ENCODE measurements around the gene ADAM19.
A peak's percentile ranks its signal among the peaks of the same experiment; 100 is the strongest.

ADAM19 gene

DNA sequence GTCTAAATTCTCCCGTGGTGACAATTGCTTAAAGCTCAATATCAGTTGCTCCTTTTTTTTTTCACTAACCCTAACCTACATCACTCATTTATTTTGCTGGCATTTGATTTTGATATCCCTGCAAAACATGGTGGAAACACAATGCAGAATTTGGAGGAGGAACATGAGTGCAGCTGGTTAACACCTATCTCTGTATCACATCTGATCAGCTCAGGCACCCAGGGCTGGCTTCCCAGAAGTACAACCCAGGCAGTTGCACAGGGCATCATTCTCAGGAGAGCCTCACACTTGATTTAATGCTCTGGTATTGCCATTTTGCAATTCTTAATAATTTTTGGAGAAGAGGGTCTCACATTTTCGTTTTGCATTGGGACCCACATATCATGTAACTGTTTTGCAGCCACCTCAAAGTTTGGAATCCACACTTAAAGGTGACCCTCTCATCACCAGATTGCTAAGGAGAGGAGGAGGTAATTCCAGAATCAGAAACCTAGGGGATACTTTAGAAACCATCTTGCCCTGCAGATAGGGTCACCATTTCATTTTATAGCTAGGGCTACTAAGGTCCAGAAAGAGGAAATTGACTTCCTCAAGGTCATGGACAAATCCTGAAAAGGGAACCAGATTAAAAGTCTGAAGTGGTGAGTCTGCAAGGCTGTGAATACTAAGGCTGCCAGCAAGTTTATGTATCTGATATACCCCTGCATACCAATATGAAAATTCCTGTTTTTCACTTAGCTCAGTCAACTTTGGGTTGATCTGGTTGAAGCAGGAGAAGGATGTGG is 19.3 kb upstream of the ADAM19 start:
- TF ChIP-seq, protein P1, sequence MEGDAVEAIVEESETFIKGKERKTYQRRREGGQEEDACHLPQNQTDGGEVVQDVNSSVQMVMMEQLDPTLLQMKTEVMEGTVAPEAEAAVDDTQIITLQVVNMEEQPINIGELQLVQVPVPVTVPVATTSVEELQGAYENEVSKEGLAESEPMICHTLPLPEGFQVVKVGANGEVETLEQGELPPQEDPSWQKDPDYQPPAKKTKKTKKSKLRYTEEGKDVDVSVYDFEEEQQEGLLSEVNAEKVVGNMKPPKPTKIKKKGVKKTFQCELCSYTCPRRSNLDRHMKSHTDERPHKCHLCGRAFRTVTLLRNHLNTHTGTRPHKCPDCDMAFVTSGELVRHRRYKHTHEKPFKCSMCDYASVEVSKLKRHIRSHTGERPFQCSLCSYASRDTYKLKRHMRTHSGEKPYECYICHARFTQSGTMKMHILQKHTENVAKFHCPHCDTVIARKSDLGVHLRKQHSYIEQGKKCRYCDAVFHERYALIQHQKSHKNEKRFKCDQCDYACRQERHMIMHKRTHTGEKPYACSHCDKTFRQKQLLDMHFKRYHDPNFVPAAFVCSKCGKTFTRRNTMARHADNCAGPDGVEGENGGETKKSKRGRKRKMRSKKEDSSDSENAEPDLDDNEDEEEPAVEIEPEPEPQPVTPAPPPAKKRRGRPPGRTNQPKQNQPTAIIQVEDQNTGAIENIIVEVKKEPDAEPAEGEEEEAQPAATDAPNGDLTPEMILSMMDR (conservative IDR thresholded peaks at IDR 0.05; ENCODE audit: low read length): no peak
- DNase-seq (ENCODE audit: low read depth): no peak

DNA sequence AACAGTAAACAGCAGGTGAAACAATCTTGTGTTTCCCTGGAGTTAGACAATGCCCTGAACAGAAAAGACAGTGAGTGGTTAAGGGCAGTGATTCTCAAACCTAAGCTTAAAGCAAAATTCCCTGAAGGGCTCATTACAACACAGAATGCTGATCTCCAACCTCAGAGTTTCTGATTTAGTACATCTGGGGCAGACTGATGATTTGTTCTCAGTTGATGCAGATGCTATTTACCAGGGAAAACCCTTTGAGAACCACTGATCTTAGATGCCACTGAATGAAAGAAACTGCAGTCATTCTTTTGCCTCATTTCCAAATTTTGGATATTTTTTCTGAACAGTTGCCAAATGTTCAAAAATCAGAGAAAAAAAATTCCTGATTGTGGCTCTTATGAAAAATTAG is 18.7 kb upstream of the ADAM19 start:
- TF ChIP-seq, protein P1 (conservative IDR thresholded peaks at IDR 0.05; ENCODE audit: low read length): no peak
- H3K4me3 ChIP-seq (ENCODE audit: low read length): no peak overlapping the region
- peak; percentile 26 for DNase-seq (ENCODE audit: low read depth)

More for the DNA sequence above, 19.3 kb upstream of the ADAM19 start:
- H3K4me3 ChIP-seq (ENCODE audit: low read length): no peak overlapping the region

GRCh38 chr5:157593052-157593757 is 17.6 kb upstream of the ADAM19 start:
- DNase-seq (ENCODE audit: low read depth): no peak
- H3K4me3 ChIP-seq (ENCODE audit: low read length): no peak overlapping the region
- TF ChIP-seq, protein P1 (conservative IDR thresholded peaks at IDR 0.05; ENCODE audit: low read length): no peak

GRCh38 chr5:157592594-157592993 is 17.0 kb upstream of the ADAM19 start:
- DNase-seq (ENCODE audit: low read depth): no peak
- TF ChIP-seq, protein P1 (conservative IDR thresholded peaks at IDR 0.05; ENCODE audit: low read length): no peak
- H3K4me3 ChIP-seq (ENCODE audit: low read length): no peak overlapping the region

GRCh38 chr5:157590478-157590877 is 14.9 kb upstream of the ADAM19 start:
- DNase-seq (ENCODE audit: low read depth): peak; percentile 37
- H3K4me3 ChIP-seq (ENCODE audit: low read length): no peak overlapping the region
- TF ChIP-seq, protein P1 (conservative IDR thresholded peaks at IDR 0.05; ENCODE audit: low read length): no peak

- DNase-seq (ENCODE audit: low read depth): no peak
- TF ChIP-seq, protein P1 (conservative IDR thresholded peaks at IDR 0.05; ENCODE audit: low read length): no peak
- H3K4me3 ChIP-seq (ENCODE audit: low read length): no peak overlapping the region
These were observed 9.1 kb upstream of the ADAM19 start for GRCh38 chr5:157584628-157585027.
